Measurements from ENCODE around the gene OR52I1.

OR52I1 gene

GRCh38 chr11:4593739-4594138 is at the start of gene OR52I1:
Gene OR52I1 (plus strand): TSS chr11:4594039. CDS start chr11:4594039, 0 bp downstream.
- Mint-ChIP-seq H3K27me3 (peaks cover 2% of the 10 kb centered on the region), H3K9me3 (no peaks in the 10 kb centered on the region), H3K4me1 (no peaks in the 10 kb centered on the region), H3K4me3 (no peak within 1 kb of the TSS), H3K27ac (ENCODE audit: low read depth) (no peak within 1 kb of the TSS), H3K36me3 (ENCODE audit: insufficient read depth) (peaks cover 6% of the 10 kb centered on the region)
- DNase-seq (ENCODE audit: low spot score in 2 of 2) (no peak), ATAC-seq (replicated peaks; ENCODE audit: extremely low read depth, poor library complexity, severe bottlenecking) (no peak)

GRCh38 chr11:4544891-4545290 is 48.9 kb upstream of the OR52I1 start, which contains the start of gene OR52M1:
Gene OR52M1 (plus strand): TSS chr11:4545191. CDS start chr11:4545191, 0 bp downstream.
- Mint-ChIP-seq H3K9me3 (no peaks in the 10 kb centered on the region), H3K4me1 (no peaks in the 10 kb centered on the region), H3K27ac (ENCODE audit: low read depth) (no peak within 1 kb of the TSS), H3K36me3 (ENCODE audit: insufficient read depth) (no peaks in the 10 kb centered on the region), H3K27me3 (no peaks in the 10 kb centered on the region), H3K4me3 (no peak within 1 kb of the TSS)
- DNase-seq (ENCODE audit: low spot score in 2 of 2) (no peak), ATAC-seq (replicated peaks; ENCODE audit: extremely low read depth, poor library complexity, severe bottlenecking) (no peak)

- Mint-ChIP-seq H3K4me1 (no peaks in the 10 kb centered on the region), H3K36me3 (ENCODE audit: insufficient read depth) (no peaks in the 10 kb centered on the region), H3K27ac (ENCODE audit: low read depth) (no peak overlapping the region), H3K27me3 (peaks cover 12% of the 10 kb centered on the region), H3K9me3 (no peaks in the 10 kb centered on the region), H3K4me3 (no peak overlapping the region)
- DNase-seq (ENCODE audit: low spot score in 2 of 2): no peak
- ATAC-seq (replicated peaks; ENCODE audit: extremely low read depth, poor library complexity, severe bottlenecking): no peak
These were observed 47.0 kb upstream of the OR52I1 start for GRCh38 chr11:4546878-4547277.

GRCh38 chr11:4547416-4547815 is 46.4 kb upstream of the OR52I1 start:
- H3K27ac Mint-ChIP-seq (ENCODE audit: low read depth): no peak overlapping the region
- DNase-seq (ENCODE audit: low spot score in 2 of 2) (no peak), ATAC-seq (replicated peaks; ENCODE audit: extremely low read depth, poor library complexity, severe bottlenecking) (no peak)
- no peaks in the 10 kb centered on the region for H3K4me1 Mint-ChIP-seq
- peaks cover 18% of the 10 kb centered on the region for H3K27me3 Mint-ChIP-seq
- no peaks in the 10 kb centered on the region for H3K36me3 Mint-ChIP-seq (ENCODE audit: insufficient read depth)
- H3K4me3 Mint-ChIP-seq: no peak overlapping the region
- H3K9me3 Mint-ChIP-seq: no peaks in the 10 kb centered on the region

- ATAC-seq (replicated peaks; ENCODE audit: extremely low read depth, poor library complexity, severe bottlenecking): no peak
These were observed 42.4 kb upstream of the OR52I1 start for GRCh38 chr11:4551346-4551979.

GRCh38 chr11:4559527-4560440 is 34.1 kb upstream of the OR52I1 start:
- ATAC-seq (replicated peaks; ENCODE audit: extremely low read depth, poor library complexity, severe bottlenecking) (no peak), DNase-seq (ENCODE audit: low spot score in 2 of 2) (no peak)
- no peaks in the 10 kb centered on the region for H3K36me3 Mint-ChIP-seq (ENCODE audit: insufficient read depth)
- H3K9me3 Mint-ChIP-seq: peaks cover 5% of the 10 kb centered on the region
- H3K4me3 Mint-ChIP-seq: no peak overlapping the region
- H3K4me1 Mint-ChIP-seq: no peaks in the 10 kb centered on the region
- no peak overlapping the region for H3K27ac Mint-ChIP-seq (ENCODE audit: low read depth)
- peaks cover 94% of the 10 kb centered on the region for H3K27me3 Mint-ChIP-seq

More at GRCh38 chr11:4551346-4551979, 42.4 kb upstream of the OR52I1 start:
- no peaks in the 10 kb centered on the region for H3K36me3 Mint-ChIP-seq (ENCODE audit: insufficient read depth)
- H3K27me3 Mint-ChIP-seq: peaks cover 57% of the 10 kb centered on the region
- no peak overlapping the region for H3K4me3 Mint-ChIP-seq
- no peak for DNase-seq (ENCODE audit: low spot score in 2 of 2)
- no peak overlapping the region for H3K27ac Mint-ChIP-seq (ENCODE audit: low read depth)
- no peaks in the 10 kb centered on the region for H3K9me3 Mint-ChIP-seq
- no peaks in the 10 kb centered on the region for H3K4me1 Mint-ChIP-seq

- Mint-ChIP-seq H3K9me3 (peaks cover 5% of the 10 kb centered on the region), H3K4me3 (no peak overlapping the region), H3K36me3 (ENCODE audit: insufficient read depth) (no peaks in the 10 kb centered on the region), H3K27ac (ENCODE audit: low read depth) (no peak overlapping the region), H3K4me1 (no peaks in the 10 kb centered on the region), H3K27me3 (peaks cover 92% of the 10 kb centered on the region)
- DNase-seq (ENCODE audit: low spot score in 2 of 2): no peak
- no peak for ATAC-seq (replicated peaks; ENCODE audit: extremely low read depth, poor library complexity, severe bottlenecking)
These were observed 33.4 kb upstream of the OR52I1 start for GRCh38 chr11:4560467-4560866.

- DNase-seq (ENCODE audit: low spot score in 2 of 2) (no peak), ATAC-seq (replicated peaks; ENCODE audit: extremely low read depth, poor library complexity, severe bottlenecking) (no peak)
- Mint-ChIP-seq H3K9me3 (peaks cover 5% of the 10 kb centered on the region), H3K4me3 (no peak overlapping the region), H3K27ac (ENCODE audit: low read depth) (no peak overlapping the region), H3K4me1 (no peaks in the 10 kb centered on the region), H3K36me3 (ENCODE audit: insufficient read depth) (no peaks in the 10 kb centered on the region), H3K27me3 (peaks cover 61% of the 10 kb centered on the region)
These were observed 28.5 kb upstream of the OR52I1 start for GRCh38 chr11:4565371-4565770.

GRCh38 chr11:4569075-4569474 is 24.8 kb upstream of the OR52I1 start:
- Mint-ChIP-seq H3K9me3 (peaks cover under 1% of the 10 kb centered on the region), H3K27me3 (peaks cover 24% of the 10 kb centered on the region), H3K4me3 (no peak overlapping the region), H3K4me1 (no peaks in the 10 kb centered on the region), H3K27ac (ENCODE audit: low read depth) (no peak overlapping the region), H3K36me3 (ENCODE audit: insufficient read depth) (no peaks in the 10 kb centered on the region)
- ATAC-seq (replicated peaks; ENCODE audit: extremely low read depth, poor library complexity, severe bottlenecking) (no peak), DNase-seq (ENCODE audit: low spot score in 2 of 2) (no peak)

GRCh38 chr11:4576880-4577279 is 17.0 kb upstream of the OR52I1 start:
- DNase-seq (ENCODE audit: low spot score in 2 of 2) (no peak), ATAC-seq (replicated peaks; ENCODE audit: extremely low read depth, poor library complexity, severe bottlenecking) (no peak)
- Mint-ChIP-seq H3K27me3 (peaks cover 71% of the 10 kb centered on the region), H3K36me3 (ENCODE audit: insufficient read depth) (no peaks in the 10 kb centered on the region), H3K9me3 (no peaks in the 10 kb centered on the region), H3K4me1 (peaks cover 6% of the 10 kb centered on the region), H3K27ac (ENCODE audit: low read depth) (no peak overlapping the region), H3K4me3 (no peak overlapping the region)

GRCh38 chr11:4577761-4578160 is 16.1 kb upstream of the OR52I1 start:
- H3K27ac Mint-ChIP-seq (ENCODE audit: low read depth): no peak overlapping the region
- H3K27me3 Mint-ChIP-seq: peaks cover 80% of the 10 kb centered on the region
- no peak overlapping the region for H3K4me3 Mint-ChIP-seq
- ATAC-seq (replicated peaks; ENCODE audit: extremely low read depth, poor library complexity, severe bottlenecking): no peak
- H3K36me3 Mint-ChIP-seq (ENCODE audit: insufficient read depth): no peaks in the 10 kb centered on the region
- peaks cover 6% of the 10 kb centered on the region for H3K4me1 Mint-ChIP-seq
- no peak for DNase-seq (ENCODE audit: low spot score in 2 of 2)
- H3K9me3 Mint-ChIP-seq: no peaks in the 10 kb centered on the region

GRCh38 chr11:4578624-4579023 is 15.2 kb upstream of the OR52I1 start:
- H3K4me1 Mint-ChIP-seq: peaks cover 6% of the 10 kb centered on the region
- H3K4me3 Mint-ChIP-seq: no peak overlapping the region
- H3K9me3 Mint-ChIP-seq: no peaks in the 10 kb centered on the region
- H3K27me3 Mint-ChIP-seq: peaks cover 85% of the 10 kb centered on the region
- DNase-seq (ENCODE audit: low spot score in 2 of 2) (no peak), ATAC-seq (replicated peaks; ENCODE audit: extremely low read depth, poor library complexity, severe bottlenecking) (no peak)
- H3K36me3 Mint-ChIP-seq (ENCODE audit: insufficient read depth): no peaks in the 10 kb centered on the region
- H3K27ac Mint-ChIP-seq (ENCODE audit: low read depth): no peak overlapping the region

GRCh38 chr11:4580124-4580523 is 13.7 kb upstream of the OR52I1 start:
- Mint-ChIP-seq H3K27me3 (peaks cover 92% of the 10 kb centered on the region), H3K27ac (ENCODE audit: low read depth) (no peak overlapping the region), H3K9me3 (no peaks in the 10 kb centered on the region), H3K4me1 (peaks cover 6% of the 10 kb centered on the region), H3K36me3 (ENCODE audit: insufficient read depth) (no peaks in the 10 kb centered on the region), H3K4me3 (no peak overlapping the region)
- no peak for DNase-seq (ENCODE audit: low spot score in 2 of 2)
- ATAC-seq (replicated peaks; ENCODE audit: extremely low read depth, poor library complexity, severe bottlenecking): no peak

All from central memory CD8-positive, alpha-beta T cell (primary cell).